GF-D8 (cell line): ENCODE results near the gene SORCS2.
A peak's percentile ranks its signal among the peaks of the same experiment; 100 is the strongest.

Experiments used
- DNase-seq: peaks from one replicate; lab custom pipeline; 2025; lab: John Stamatoyannopoulos, UW

Gene SORCS2

GRCh38 chr4:7637971-7638370, 445.6 kb downstream of the SORCS2 start:
- no peak for DNase-seq

GRCh38 chr4:7638489-7638888, 446.2 kb downstream of the SORCS2 start:
- no peak for DNase-seq

DNA sequence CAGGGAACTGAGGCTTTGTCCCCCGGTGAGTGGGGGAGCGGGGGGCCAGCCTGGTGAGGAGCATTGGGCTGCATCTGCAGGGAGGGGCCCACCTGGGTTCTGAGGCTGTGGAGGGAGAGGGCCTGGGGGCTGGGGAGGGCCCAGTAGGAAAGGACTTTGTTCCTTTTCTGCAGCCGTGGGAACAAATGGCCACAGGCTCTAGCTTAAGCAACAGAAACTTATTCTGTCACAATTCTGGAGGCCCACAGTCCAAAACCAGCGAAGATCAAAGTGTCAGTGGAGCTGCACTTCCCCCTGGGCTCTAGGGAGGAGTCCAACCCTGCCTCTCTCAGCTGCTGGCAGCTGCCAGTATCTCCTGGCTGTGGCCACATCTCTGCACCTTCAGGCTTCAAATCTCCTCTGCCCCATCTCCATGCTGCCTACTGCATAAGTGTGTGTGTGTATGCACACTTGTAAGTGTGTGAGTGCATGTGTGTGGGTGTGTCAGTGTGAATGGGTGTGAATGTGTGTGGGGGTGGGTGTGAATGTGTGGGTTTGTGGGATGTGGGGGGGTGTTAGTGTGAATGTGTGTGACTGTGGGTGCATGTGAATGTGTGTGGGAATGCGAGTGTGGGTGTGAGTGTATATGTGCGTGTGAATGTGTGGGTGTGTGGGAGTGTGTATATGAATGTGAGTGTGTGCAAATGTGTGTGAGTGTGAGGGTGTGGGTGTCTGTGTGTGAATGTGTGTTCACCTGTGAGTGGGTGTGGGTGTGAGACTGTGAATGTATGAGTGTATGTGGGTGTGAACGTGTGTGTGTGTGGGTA, 446.8 kb downstream of the SORCS2 start:
- peak; percentile 16 for DNase-seq

DNA sequence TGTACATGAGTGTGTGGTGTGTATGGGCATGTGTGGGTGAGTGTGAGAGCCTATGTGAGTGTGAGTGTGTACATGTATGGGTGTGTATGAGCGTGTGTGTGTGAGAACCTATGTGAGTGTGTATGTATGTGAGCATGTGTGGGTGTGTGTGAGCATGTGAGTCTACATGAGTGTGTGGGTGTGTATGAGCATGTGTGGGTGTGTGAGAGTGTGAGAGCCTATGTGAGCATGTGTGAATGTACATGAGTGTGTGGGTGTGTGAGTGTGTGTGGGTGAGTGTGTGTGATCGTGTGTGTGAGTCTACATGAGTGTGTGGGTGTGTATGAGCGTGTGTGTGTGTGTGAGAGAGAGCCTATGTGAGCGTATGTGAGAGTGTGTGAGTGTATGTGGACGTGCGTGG, 447.8 kb downstream of the SORCS2 start:
- no peak for DNase-seq

GRCh38 chr4:7641712-7642111, 449.4 kb downstream of the SORCS2 start:
- no peak for DNase-seq

DNA sequence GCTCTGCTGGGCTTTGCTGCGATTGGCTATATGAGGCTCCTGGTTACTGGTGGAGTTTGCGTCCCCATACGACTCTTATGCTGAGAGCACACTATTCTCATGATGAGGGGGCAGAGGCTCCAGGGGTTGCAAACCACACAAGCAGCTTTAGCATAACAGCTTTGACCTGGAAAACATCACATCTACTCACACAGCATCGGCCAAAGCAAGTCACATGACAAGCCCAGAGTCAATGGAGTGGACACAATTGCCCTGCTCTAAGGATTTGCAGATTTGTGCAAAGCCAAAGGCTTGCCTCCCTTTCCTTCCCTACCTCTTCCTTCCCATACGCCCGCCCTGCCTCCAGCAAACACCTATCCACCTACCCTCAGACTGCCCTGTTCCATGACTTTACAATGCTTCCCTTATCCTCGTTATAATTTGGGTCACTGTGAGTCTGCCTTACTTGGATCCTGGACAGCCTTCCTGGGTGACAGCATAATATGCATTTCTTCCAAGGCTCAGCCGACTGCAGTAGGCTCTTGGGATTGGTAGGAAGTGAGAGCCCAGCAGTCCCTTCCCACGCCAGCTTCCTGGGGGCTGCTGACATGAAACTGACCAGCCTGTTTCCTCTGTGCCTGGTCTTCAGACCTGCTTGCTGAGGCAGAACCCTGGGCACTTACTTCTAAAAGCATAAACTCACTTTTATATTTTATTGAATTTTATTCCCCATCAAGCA, 450.6 kb downstream of the SORCS2 start:
- no peak for DNase-seq

DNA sequence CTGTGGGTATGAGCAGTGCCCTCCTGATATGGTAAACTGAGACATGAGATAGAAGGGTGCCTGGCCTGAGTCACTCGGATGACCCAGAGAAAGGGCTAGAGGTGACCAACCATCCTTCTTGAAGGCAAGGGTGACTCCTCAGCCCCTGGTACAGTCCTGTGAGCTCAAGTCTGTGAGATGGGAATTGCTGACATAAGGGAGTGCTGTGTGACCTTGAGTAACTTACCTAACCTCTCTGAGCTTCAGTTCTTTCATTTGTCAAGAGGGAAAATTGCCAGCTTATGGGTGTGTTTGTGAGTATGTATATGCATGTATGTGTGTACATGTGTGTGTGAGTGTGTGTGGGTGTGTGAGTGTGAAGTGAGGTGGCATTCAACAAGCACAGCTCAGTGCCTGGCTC, 452.8 kb downstream of the SORCS2 start:
- DNase-seq: no peak

- no peak for DNase-seq
Observed at GRCh38 chr4:7645956-7646355, 453.6 kb downstream of the SORCS2 start.

- peak; percentile 16 for DNase-seq
Observed at GRCh38 chr4:7646384-7647061, 454.2 kb downstream of the SORCS2 start.

- no peak for DNase-seq
Observed at GRCh38 chr4:7647186-7647585, 454.8 kb downstream of the SORCS2 start.

- DNase-seq: peak; percentile 75
Observed at GRCh38 chr4:7647600-7648543, 455.5 kb downstream of the SORCS2 start.

DNA sequence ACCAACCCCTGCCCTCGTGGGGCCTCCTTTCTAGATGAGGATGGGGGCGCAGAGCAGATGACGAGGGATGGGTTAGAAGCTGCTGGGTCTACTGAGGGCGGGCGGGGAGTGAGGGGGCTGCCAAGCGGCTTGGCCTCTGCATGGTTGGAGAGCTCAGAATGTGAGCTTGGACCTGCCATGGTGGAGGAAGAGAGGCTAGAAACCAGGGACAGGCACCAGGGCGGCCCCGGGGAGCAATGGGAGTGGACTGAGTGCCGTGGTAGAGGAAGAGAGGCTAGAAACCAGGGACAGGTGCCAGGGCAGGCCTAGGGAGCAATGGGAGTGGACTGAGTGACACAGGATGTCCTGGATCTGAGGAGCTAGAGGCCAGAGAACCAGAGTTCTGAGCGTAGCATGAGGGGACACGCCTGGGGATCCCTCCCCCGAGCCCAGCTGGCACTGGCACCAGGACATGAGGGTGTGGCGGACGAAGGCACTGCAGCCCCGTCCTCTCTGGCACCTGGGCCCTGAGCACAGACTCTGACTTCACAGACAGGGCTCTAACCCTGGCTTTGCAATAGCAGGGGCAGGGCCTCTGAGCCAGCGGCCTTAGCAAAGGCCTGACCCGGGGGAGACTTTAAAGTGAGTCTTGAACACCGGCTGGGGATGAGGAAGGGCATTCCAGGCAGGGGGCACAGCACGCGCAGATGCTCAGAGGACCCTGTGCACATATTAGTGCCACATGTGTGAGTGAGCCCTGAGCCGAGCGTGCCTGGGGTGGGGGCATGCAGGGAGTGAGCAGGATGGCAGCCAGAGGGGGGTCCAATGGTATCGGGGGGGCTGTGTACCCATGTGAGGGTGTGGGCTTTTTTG, 456.4 kb downstream of the SORCS2 start:
- DNase-seq: no peak

- DNase-seq: no peak
Observed at GRCh38 chr4:7649411-7649740, 457.0 kb downstream of the SORCS2 start.

DNA sequence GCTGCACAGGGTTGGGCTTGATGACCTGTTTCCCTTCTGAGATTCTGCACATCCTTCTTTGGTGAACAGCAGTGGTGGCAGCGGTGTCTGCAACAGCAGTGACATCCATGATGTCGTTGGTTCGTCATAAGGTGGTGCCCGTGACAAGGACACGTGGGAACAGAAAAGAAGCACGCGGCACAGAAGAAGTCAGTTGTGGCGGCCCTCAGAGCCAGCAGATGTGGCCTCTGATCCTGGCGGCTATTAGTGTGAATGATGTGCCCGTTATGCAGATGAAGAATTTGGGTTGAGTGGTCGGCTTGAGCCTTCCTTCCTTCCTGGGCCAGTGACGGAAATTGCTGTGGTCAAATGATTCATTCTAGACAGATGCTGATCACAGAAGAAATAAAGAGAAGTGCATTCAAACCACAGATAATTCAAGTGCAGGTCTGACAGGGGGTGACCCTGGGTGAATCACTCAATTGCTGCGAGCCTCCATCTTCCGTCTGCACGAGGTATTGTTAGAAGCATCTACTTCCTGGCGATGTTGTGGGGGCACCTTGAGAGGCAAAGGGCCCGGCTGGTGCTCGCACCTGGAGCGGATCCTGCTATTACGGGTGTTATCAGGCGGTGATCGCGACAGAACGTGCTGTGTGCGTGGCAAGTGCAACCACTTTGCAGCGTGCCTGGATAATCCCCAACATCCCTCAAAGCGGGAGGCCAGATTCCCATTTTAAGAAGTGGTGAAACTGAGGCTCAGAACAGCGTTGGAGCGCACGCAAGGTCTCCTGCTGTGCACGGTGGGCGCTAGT, 457.6 kb downstream of the SORCS2 start:
- peak; percentile 93 for DNase-seq

DNA sequence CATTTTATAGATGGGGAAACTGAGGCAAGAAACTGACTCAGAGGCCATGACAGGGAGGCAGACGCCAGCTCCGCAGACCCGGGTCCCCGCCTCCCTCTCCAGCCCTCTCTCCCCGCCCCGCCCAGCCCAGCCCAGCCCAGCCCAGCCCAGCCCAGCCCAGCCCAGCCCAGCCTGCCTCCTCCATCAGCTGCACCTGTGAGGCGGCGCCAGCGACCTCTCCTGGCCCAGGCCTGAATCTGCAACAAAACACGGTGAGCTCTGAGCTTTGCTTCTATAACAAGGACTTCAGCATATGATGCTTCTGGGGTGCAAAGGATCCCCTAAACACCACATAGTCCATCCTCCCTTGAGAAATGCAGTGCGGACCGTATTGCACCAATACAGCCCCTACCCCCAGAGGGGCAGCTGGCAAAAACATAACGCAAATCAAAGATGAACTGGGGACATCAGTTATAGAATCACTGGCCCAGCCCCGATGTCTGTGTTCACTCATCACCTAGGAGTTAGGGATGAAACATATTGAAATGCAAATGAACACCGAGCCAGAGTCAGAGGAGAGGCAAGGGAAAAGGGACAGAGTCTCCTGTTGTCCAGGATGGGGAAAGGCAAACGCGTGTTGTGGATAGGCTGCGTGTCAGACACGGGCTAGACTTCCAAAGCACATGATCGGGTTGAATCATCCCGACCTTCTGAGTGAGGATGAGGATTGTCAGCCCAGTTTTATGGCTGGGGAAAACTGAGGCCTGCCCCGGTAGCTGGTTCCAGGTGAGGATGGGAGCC, 458.5 kb downstream of the SORCS2 start:
- peak; percentile 23 for DNase-seq

- no peak for DNase-seq
Observed at GRCh38 chr4:7651461-7651921, 459.2 kb downstream of the SORCS2 start.

- no peak for DNase-seq
Observed at GRCh38 chr4:7652006-7652405, 459.7 kb downstream of the SORCS2 start.

GRCh38 chr4:7652451-7652881, 460.1 kb downstream of the SORCS2 start:
- no peak for DNase-seq

- DNase-seq: no peak
Observed at GRCh38 chr4:7652906-7653305, 460.6 kb downstream of the SORCS2 start.
